ENCODE data around the gene SP3.

SP3 gene

GRCh38 chr2:173982182-173982714 lies 17.1 kb upstream of the SP3 start:
- H4K20me1 ChIP-seq (ENCODE audit: insufficient read depth, low read length) = no peaks in the 10 kb centered on the region
- no peaks in the 10 kb centered on the region for H3K27me3 ChIP-seq (ENCODE audit: low read depth, low read length)
- no peaks in the 10 kb centered on the region for H3K79me2 ChIP-seq (ENCODE audit: low read length)
- H3K36me3 ChIP-seq (replicated peaks; ENCODE audit: low read depth, low read length) = no peaks in the 10 kb centered on the region
- H3K27ac ChIP-seq (ENCODE audit: low read length) = no peak overlapping the region
- H3K4me1 ChIP-seq (ENCODE audit: low read length) = no peaks in the 10 kb centered on the region
- H3K9me3 ChIP-seq (ENCODE audit: insufficient read depth, low read length) = no peaks in the 10 kb centered on the region
- no peak overlapping the region for H3K4me2 ChIP-seq (ENCODE audit: low read length)
- H3K9ac ChIP-seq (ENCODE audit: low read length) = no peak overlapping the region
- no peak overlapping the region for H3K4me3 ChIP-seq (ENCODE audit: low read length)
- TF ChIP-seq CTCF (IDR thresholded peaks at IDR 0.05; ENCODE audit: low read depth, low read length) = no peak
- TF ChIP-seq EZH2phosphoT487 (IDR thresholded peaks at IDR 0.05; ENCODE audit: low read depth) = no peak
- H2AFZ ChIP-seq (ENCODE audit: low read depth, low read length) = no peak overlapping the region

- Histone ChIP-seq H2AFZ (ENCODE audit: low read depth, low read length) (no peak overlapping the region), H3K27me3 (ENCODE audit: low read depth, low read length) (no peaks in the 10 kb centered on the region), H3K27ac (ENCODE audit: low read length) (no peak overlapping the region), H3K4me3 (ENCODE audit: low read length) (no peak overlapping the region), H3K4me2 (ENCODE audit: low read length) (no peak overlapping the region), H3K36me3 (replicated peaks; ENCODE audit: low read depth, low read length) (no peaks in the 10 kb centered on the region), H3K9me3 (ENCODE audit: insufficient read depth, low read length) (no peaks in the 10 kb centered on the region), H3K4me1 (ENCODE audit: low read length) (no peaks in the 10 kb centered on the region), H4K20me1 (ENCODE audit: insufficient read depth, low read length) (no peaks in the 10 kb centered on the region), H3K9ac (ENCODE audit: low read length) (no peak overlapping the region), H3K79me2 (ENCODE audit: low read length) (no peaks in the 10 kb centered on the region)
- TF ChIP-seq EZH2phosphoT487 (IDR thresholded peaks at IDR 0.05; ENCODE audit: low read depth) = no peak
- TF ChIP-seq CTCF (IDR thresholded peaks at IDR 0.05; ENCODE audit: low read depth, low read length) = no peak
These were observed 16.3 kb upstream of the SP3 start for GRCh38 chr2:173981520-173981919.

- Histone ChIP-seq H4K20me1 (ENCODE audit: insufficient read depth, low read length) (no peaks in the 10 kb centered on the region), H3K9me3 (ENCODE audit: insufficient read depth, low read length) (no peaks in the 10 kb centered on the region), H3K4me3 (ENCODE audit: low read length) (no peak overlapping the region), H3K36me3 (replicated peaks; ENCODE audit: low read depth, low read length) (no peaks in the 10 kb centered on the region), H3K27ac (ENCODE audit: low read length) (no peak overlapping the region), H3K4me2 (ENCODE audit: low read length) (no peak overlapping the region), H2AFZ (ENCODE audit: low read depth, low read length) (no peak overlapping the region), H3K79me2 (ENCODE audit: low read length) (no peaks in the 10 kb centered on the region), H3K4me1 (ENCODE audit: low read length) (no peaks in the 10 kb centered on the region), H3K9ac (ENCODE audit: low read length) (no peak overlapping the region), H3K27me3 (ENCODE audit: low read depth, low read length) (no peaks in the 10 kb centered on the region)
- TF ChIP-seq CTCF (IDR thresholded peaks at IDR 0.05; ENCODE audit: low read depth, low read length) (no peak), EZH2phosphoT487 (IDR thresholded peaks at IDR 0.05; ENCODE audit: low read depth) (no peak)
These were observed 14.7 kb upstream of the SP3 start for GRCh38 chr2:173979751-173980351.

GRCh38 chr2:173978447-173978846 lies 13.3 kb upstream of the SP3 start:
- no peak overlapping the region for H3K4me3 ChIP-seq (ENCODE audit: low read length)
- H3K79me2 ChIP-seq (ENCODE audit: low read length) = no peaks in the 10 kb centered on the region
- no peaks in the 10 kb centered on the region for H3K9me3 ChIP-seq (ENCODE audit: insufficient read depth, low read length)
- no peak overlapping the region for H3K4me2 ChIP-seq (ENCODE audit: low read length)
- H3K9ac ChIP-seq (ENCODE audit: low read length) = no peak overlapping the region
- no peaks in the 10 kb centered on the region for H3K36me3 ChIP-seq (replicated peaks; ENCODE audit: low read depth, low read length)
- no peaks in the 10 kb centered on the region for H3K4me1 ChIP-seq (ENCODE audit: low read length)
- TF ChIP-seq CTCF (IDR thresholded peaks at IDR 0.05; ENCODE audit: low read depth, low read length) = no peak
- TF ChIP-seq EZH2phosphoT487 (IDR thresholded peaks at IDR 0.05; ENCODE audit: low read depth) = no peak
- no peak overlapping the region for H2AFZ ChIP-seq (ENCODE audit: low read depth, low read length)
- H3K27ac ChIP-seq (ENCODE audit: low read length) = no peak overlapping the region
- H3K27me3 ChIP-seq (ENCODE audit: low read depth, low read length) = no peaks in the 10 kb centered on the region
- H4K20me1 ChIP-seq (ENCODE audit: insufficient read depth, low read length) = no peaks in the 10 kb centered on the region
